ENCODE measurements around the gene RIT2.

RIT2 gene

GRCh38 chr18:42914476-42914875 is 201.0 kb downstream of the RIT2 start:
- peak overlapping the region in 1 of 11 experiments; percentile 60; a peak in 1 of 22 replicates for H3K4me2 ChIP-seq
- H3K36me3 ChIP-seq, result no peaks in the 10 kb centered on the region
- peaks cover 0 to 9% (median 3%) of the 10 kb centered on the region in 10 experiments; a peak in 8 of 20 replicates for H3K4me1 ChIP-seq
- H3K9me3 ChIP-seq (replicated peaks in 1 of 11), result no peaks in the 10 kb centered on the region
- no peak overlapping the region for H3K27ac ChIP-seq
- no peak for TF ChIP-seq Cebpa-rat (IDR thresholded peaks at IDR 0.05)
- no peak overlapping the region for H3K9ac ChIP-seq
- no peaks in the 10 kb centered on the region for H3K27me3 ChIP-seq
- no peaks in the 10 kb centered on the region for H4K20me1 ChIP-seq
- no peak overlapping the region for H3K4me3 ChIP-seq

- H3K4me1 ChIP-seq, result no peaks in the 10 kb centered on the region
These were observed 206.4 kb downstream of the RIT2 start for GRCh38 chr18:42909095-42909494.

GRCh38 chr18:42906761-42907160 is 208.7 kb downstream of the RIT2 start:
- Histone ChIP-seq H3K36me3 (no peaks in the 10 kb centered on the region), H3K4me2 (no peak overlapping the region), H3K9ac (no peak overlapping the region), H3K4me3 (no peak overlapping the region), H4K20me1 (no peaks in the 10 kb centered on the region), H3K27ac (no peak overlapping the region), H3K27me3 (no peaks in the 10 kb centered on the region), H3K4me1 (no peaks in the 10 kb centered on the region), H3K9me3 (replicated peaks in 1 of 11) (peaks cover 0 to 3% (median 0%) of the 10 kb centered on the region in 11 experiments; a peak in 1 of 22 replicates)
- no peak for TF ChIP-seq Cebpa-rat (IDR thresholded peaks at IDR 0.05)

More at GRCh38 chr18:42909095-42909494, 206.4 kb downstream of the RIT2 start:
- no peaks in the 10 kb centered on the region for H3K36me3 ChIP-seq
- H4K20me1 ChIP-seq, result no peaks in the 10 kb centered on the region
- no peak overlapping the region for H3K27ac ChIP-seq
- no peak overlapping the region for H3K9ac ChIP-seq
- no peak overlapping the region for H3K4me3 ChIP-seq
- H3K4me2 ChIP-seq, result no peak overlapping the region
- no peaks in the 10 kb centered on the region for H3K27me3 ChIP-seq
- no peak for TF ChIP-seq Cebpa-rat (IDR thresholded peaks at IDR 0.05)
- H3K9me3 ChIP-seq (replicated peaks in 1 of 11), result peaks cover 0 to 3% (median 0%) of the 10 kb centered on the region in 11 experiments; a peak in 1 of 22 replicates

- Histone ChIP-seq H3K4me3 (no peak overlapping the region), H3K4me2 (no peak overlapping the region), H3K36me3 (no peaks in the 10 kb centered on the region), H4K20me1 (no peaks in the 10 kb centered on the region), H3K4me1 (no peaks in the 10 kb centered on the region; a peak in 1 of 20 replicates), H3K9me3 (replicated peaks in 1 of 11) (no peaks in the 10 kb centered on the region), H3K9ac (no peak overlapping the region), H3K27me3 (no peaks in the 10 kb centered on the region), H3K27ac (no peak overlapping the region)
- TF ChIP-seq Cebpa-rat (IDR thresholded peaks at IDR 0.05), result no peak
These were observed 214.3 kb downstream of the RIT2 start for GRCh38 chr18:42901161-42901560.

GRCh38 chr18:42893977-42894376 is 221.5 kb downstream of the RIT2 start:
- Histone ChIP-seq H3K4me1 (peaks cover 0 to 9% (median 0%) of the 10 kb centered on the region in 10 experiments; a peak in 6 of 20 replicates), H3K9me3 (replicated peaks in 1 of 11) (no peaks in the 10 kb centered on the region), H3K27ac (no peak overlapping the region), H3K4me2 (peak overlapping the region in 3 of 11 experiments; percentile 11 to 31 (median 16); a peak in 3 of 22 replicates), H3K36me3 (no peaks in the 10 kb centered on the region), H3K27me3 (no peaks in the 10 kb centered on the region), H3K9ac (no peak overlapping the region), H4K20me1 (no peaks in the 10 kb centered on the region), H3K4me3 (no peak overlapping the region)
- no peak for TF ChIP-seq Cebpa-rat (IDR thresholded peaks at IDR 0.05)

- Histone ChIP-seq H3K9ac (no peak overlapping the region), H3K27me3 (no peaks in the 10 kb centered on the region), H3K4me2 (no peak overlapping the region), H3K27ac (no peak overlapping the region), H4K20me1 (no peaks in the 10 kb centered on the region), H3K36me3 (no peaks in the 10 kb centered on the region), H3K4me1 (peaks cover 0 to 9% (median 0%) of the 10 kb centered on the region in 10 experiments; a peak in 6 of 20 replicates), H3K9me3 (replicated peaks in 1 of 11) (no peaks in the 10 kb centered on the region), H3K4me3 (no peak overlapping the region)
- TF ChIP-seq Cebpa-rat (IDR thresholded peaks at IDR 0.05), result no peak
These were observed 223.3 kb downstream of the RIT2 start for GRCh38 chr18:42892181-42892580.

- no peak overlapping the region for H3K27ac ChIP-seq
- H3K4me2 ChIP-seq, result no peak overlapping the region
These were observed 223.8 kb downstream of the RIT2 start for GRCh38 chr18:42891705-42892104.

GRCh38 chr18:42883169-42883568 is 232.3 kb downstream of the RIT2 start:
- Histone ChIP-seq H3K4me1 (no peaks in the 10 kb centered on the region), H3K27ac (no peak overlapping the region), H3K9ac (no peak overlapping the region), H3K36me3 (no peaks in the 10 kb centered on the region), H3K4me3 (no peak overlapping the region), H4K20me1 (no peaks in the 10 kb centered on the region), H3K9me3 (replicated peaks in 1 of 11) (no peaks in the 10 kb centered on the region), H3K27me3 (no peaks in the 10 kb centered on the region), H3K4me2 (no peak overlapping the region)
- no peak for TF ChIP-seq Cebpa-rat (IDR thresholded peaks at IDR 0.05)

More at GRCh38 chr18:42891705-42892104, 223.8 kb downstream of the RIT2 start:
- TF ChIP-seq Cebpa-rat (IDR thresholded peaks at IDR 0.05), result no peak
- Histone ChIP-seq H4K20me1 (no peaks in the 10 kb centered on the region), H3K9me3 (replicated peaks in 1 of 11) (no peaks in the 10 kb centered on the region), H3K4me3 (no peak overlapping the region), H3K36me3 (no peaks in the 10 kb centered on the region), H3K4me1 (peaks cover 0 to 9% (median 0%) of the 10 kb centered on the region in 10 experiments; a peak in 5 of 20 replicates), H3K27me3 (no peaks in the 10 kb centered on the region), H3K9ac (no peak overlapping the region)

- H3K27ac ChIP-seq, result no peak overlapping the region
- no peak overlapping the region for H3K9ac ChIP-seq
- TF ChIP-seq Cebpa-rat (IDR thresholded peaks at IDR 0.05), result no peak
- no peak overlapping the region for H3K4me3 ChIP-seq
- H3K9me3 ChIP-seq (replicated peaks in 1 of 11), result no peaks in the 10 kb centered on the region
- no peak overlapping the region for H3K4me2 ChIP-seq
- no peaks in the 10 kb centered on the region for H3K4me1 ChIP-seq
- no peaks in the 10 kb centered on the region for H4K20me1 ChIP-seq
- no peaks in the 10 kb centered on the region for H3K27me3 ChIP-seq
- H3K36me3 ChIP-seq, result no peaks in the 10 kb centered on the region
These were observed 233.4 kb downstream of the RIT2 start for GRCh38 chr18:42882122-42882521.

GRCh38 chr18:42872838-42873237 is 242.6 kb downstream of the RIT2 start:
- no peak overlapping the region for H3K4me3 ChIP-seq
- no peak overlapping the region for H3K9ac ChIP-seq
- H3K27ac ChIP-seq, result no peak overlapping the region
- no peaks in the 10 kb centered on the region for H3K27me3 ChIP-seq
- H3K4me1 ChIP-seq, result no peaks in the 10 kb centered on the region
- H4K20me1 ChIP-seq, result no peaks in the 10 kb centered on the region
- no peak for TF ChIP-seq Cebpa-rat (IDR thresholded peaks at IDR 0.05)
- H3K9me3 ChIP-seq (replicated peaks in 1 of 11), result no peaks in the 10 kb centered on the region
- H3K36me3 ChIP-seq, result no peaks in the 10 kb centered on the region
- H3K4me2 ChIP-seq, result no peak overlapping the region

Data from BLaER1 treated with 17β-estradiol and CSF1 and Interleukin-3, amounts not matched to agents 10 nM and 100 nM (cell line).